ENCODE measurements around the gene DOC2A.

DOC2A gene

GRCh38 chr16:30003670-30004423 is 7.0 kb downstream of the DOC2A start:
- no peak for DNase-seq

- DNase-seq, result no peak
Observed at GRCh38 chr16:30002614-30003346, 8.0 kb downstream of the DOC2A start.

GRCh38 chr16:30000735-30001631 is 9.8 kb downstream of the DOC2A start:
- no peak for DNase-seq

GRCh38 chr16:29999605-30000004 is 11.2 kb downstream of the DOC2A start:
- DNase-seq, result no peak

GRCh38 chr16:29996766-29997250 is 14.0 kb downstream of the DOC2A start:
- DNase-seq, result peak; percentile 2

- DNase-seq, result peak; percentile 90
Observed at GRCh38 chr16:29995911-29996765, 14.7 kb downstream of the DOC2A start, which contains the start of gene INO80E. Gene INO80E, plus strand, starts transcription at chr16:29996241. Its CDS starts 70 bp downstream, at chr16:29996311.

- DNase-seq, result peak; percentile 58
Observed at GRCh38 chr16:29995324-29995910, 15.4 kb downstream of the DOC2A start, which contains the start of gene HIRIP3. Gene HIRIP3, minus strand, starts transcription at chr16:29995617. Its CDS starts 12 bp downstream, at chr16:29995605.

GRCh38 chr16:29994600-29995323 is 16.1 kb downstream of the DOC2A start:
- DNase-seq, result no peak

GRCh38 chr16:29993903-29994599 is 16.8 kb downstream of the DOC2A start:
- no peak for DNase-seq

- DNase-seq, result no peak
Observed at GRCh38 chr16:29993191-29993902, 17.5 kb downstream of the DOC2A start.

- DNase-seq, result no peak
Observed at GRCh38 chr16:29992344-29992967, 18.4 kb downstream of the DOC2A start.

- no peak for DNase-seq
Observed at GRCh38 chr16:29991571-29991904, 19.3 kb downstream of the DOC2A start.

GRCh38 chr16:29990883-29991570 is 19.8 kb downstream of the DOC2A start:
- DNase-seq, result no peak

GRCh38 chr16:29990034-29990433 is 20.8 kb downstream of the DOC2A start:
- DNase-seq, result no peak

- DNase-seq, result no peak
Observed at GRCh38 chr16:29989111-29989858, 21.5 kb downstream of the DOC2A start.

GRCh38 chr16:29988346-29989075 is 22.3 kb downstream of the DOC2A start:
- DNase-seq, result no peak
